GM13977 (cell line): ENCODE measurements around the gene CFAP97D1.

ENCODE experiments used
- DNase-seq: peaks from one replicate; pipeline ENCODE4 v3.0.0; 2012; ENCODE audit warnings: low spot score
- CTCF ChIP-seq: IDR thresholded peaks from 2 replicates; pipeline ENCODE4 v1.5.1; 2012; ENCODE audit warnings: mild to moderate bottlenecking, control low read depth; ENCODE audit not compliant: insufficient read depth; ENCODE audit errors: extremely low read depth, missing control alignments
- in situ Hi-C: fragments of 300-500 bp; cut with MboI; formaldehyde crosslinking; loops from one replicate; pipeline ENCODE4 v1.12.0; 2022; ENCODE audit warnings: low sequenced_read_pairs, low pct_unique_long_range_greater_than_20kb, mixed read lengths, inconsistent platforms; ENCODE audit not compliant: unreplicated experiment

CFAP97D1 gene

GRCh38 chr17:43770957-43771356 is 9.3 kb upstream of the CFAP97D1 start:
- in situ Hi-C loops: no loop called here

DNA sequence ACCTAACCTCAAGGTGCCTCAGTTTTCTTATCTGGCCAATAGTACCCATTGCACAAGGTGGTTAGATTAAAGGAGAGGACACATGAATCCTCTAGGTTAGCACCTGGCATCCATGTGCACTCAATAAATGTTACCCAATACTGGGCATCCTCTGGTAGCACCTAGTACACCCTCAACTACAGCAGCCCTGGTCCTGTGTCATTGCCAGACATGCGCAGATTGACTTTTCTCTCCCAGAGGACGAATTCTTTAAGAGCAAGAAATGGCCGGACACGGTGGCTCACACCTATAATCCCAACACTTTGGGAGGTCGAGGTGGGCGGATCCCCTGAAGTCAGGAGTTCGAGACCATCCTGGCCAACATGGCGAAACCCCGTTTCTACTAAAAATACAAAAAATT is 8.8 kb upstream of the CFAP97D1 start:
- no peak for TF ChIP-seq CTCF
- in situ Hi-C loops: no loop called here
- no peak for DNase-seq

More at GRCh38 chr17:43770957-43771356, 9.3 kb upstream of the CFAP97D1 start:
- DNase-seq: no peak
- no peak for TF ChIP-seq CTCF

DNA sequence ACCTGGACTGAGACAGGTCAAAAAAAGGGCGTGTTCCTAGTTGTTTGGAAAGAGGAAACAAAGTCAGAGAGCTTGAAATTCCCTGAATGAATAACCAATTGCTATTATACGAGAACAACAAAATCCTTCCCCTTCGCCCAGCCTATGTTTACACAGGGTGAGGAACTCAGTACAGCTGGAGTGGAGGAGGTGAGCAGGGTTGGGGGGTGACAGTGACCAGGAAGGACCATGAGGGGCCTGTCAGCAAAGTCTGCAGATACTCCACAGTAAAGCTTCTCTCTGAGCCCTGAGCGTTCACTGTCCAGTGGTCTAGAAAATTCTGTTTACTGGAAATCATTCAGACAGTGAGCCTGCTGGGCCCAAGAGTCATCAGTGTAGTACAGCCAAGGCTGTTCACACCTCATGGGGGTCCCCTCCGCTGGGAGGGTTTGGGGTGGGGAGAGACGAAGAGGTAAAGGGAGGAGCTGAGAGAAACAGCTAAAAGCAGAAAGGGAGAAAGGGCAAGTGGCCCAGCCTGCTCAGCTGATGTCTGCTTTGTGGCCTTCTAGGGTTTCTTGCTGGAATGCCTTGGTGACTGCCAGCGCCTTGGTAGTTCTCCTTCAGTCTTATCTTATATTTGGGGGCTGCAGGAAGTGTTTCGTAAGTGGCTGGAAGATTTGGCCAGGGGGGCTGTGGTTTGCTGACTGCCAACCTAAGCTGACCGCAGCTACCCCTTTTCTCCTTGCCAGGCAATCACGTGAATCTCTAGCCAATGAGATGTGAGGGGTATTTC is 7.2 kb upstream of the CFAP97D1 start:
- no peak for DNase-seq
- no peak for TF ChIP-seq CTCF
- in situ Hi-C loops: no loop called here

DNA sequence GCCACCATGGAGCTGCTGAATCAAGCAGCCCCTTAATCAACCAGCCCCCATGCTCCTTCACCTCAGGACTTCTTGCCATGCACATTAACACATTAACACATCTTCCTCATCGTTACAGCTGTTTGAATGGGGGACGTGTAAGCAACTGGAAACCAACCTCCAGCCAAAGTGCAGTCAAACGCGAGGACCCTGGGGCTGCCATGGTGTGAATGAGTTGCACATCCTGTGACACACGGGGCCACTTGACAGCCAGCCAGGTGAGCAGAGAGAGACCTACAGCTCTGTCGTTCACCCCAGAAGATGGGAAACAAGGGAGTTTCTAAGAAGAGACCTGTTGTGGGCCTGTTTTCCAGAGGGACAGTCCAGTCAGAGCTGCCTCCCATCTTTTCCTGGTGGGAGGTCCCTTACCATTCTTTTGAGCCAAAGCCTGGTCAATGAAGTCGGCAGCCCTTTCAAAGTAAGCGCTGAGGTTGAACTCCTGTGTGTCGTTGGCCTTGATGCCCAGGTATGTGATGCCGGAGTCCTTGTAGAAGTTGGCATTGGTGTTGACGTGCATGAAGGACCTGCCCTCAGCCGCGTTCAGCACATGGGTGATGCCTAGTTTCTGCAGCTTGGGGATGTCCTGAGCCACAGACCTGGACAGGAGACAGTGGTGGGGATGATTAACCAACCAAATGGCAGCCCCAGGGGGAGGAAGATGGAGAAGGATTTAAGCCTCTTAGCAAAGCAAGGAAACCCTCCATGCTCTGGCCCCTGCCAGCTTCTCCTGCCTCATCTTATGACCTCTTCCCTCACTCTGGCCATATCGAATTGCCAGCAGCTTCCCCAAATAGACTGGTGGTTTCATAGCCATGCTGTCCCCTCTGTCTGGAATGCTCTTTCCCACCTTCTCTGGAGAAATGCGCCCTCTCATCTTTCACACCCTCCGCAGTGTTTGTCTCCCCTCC is 5.7 kb upstream of the CFAP97D1 start:
- in situ Hi-C loops: no loop called here
- no peak for DNase-seq

DNA sequence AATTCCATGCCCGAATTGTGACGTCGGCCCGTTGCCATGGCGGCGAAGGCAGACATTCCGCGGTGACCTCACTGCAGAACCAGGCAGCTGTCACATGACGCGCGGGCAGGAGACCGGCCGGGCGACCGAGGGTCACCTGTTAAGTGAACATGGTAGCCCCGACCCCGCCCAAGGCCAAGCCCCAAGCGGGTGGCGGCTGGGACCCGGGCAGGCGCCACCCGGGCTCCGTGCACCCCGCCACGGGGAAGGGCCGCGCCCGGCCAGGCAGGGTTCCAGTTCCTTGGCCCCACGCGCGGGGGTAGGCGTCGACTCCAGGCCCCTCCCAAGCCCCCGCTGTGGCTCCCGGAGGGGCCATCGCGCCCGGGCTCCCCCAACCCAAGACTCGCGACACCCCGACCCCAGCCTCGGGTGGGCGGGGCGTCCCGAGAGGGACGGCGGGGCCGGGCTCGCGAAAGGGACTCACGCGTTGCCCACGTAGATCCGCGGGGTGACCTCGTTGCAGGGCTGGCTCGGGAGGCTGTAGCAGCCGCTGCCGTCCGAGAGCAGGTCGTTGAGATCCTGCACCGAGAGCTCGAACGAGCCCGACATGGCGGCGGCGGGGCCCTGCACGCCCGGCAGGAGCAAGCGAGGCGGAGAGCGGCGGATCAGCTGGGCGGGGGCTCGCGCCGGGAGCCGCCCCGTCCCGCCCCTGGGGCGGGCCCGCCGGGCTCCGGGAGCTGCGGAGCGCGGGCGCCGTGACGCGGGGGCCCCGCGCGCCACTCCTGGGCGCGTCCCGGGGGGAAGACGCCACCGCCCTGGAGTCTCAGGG is 1.7 kb upstream of the CFAP97D1 start, which contains the start of gene DUSP3:
Gene DUSP3 (minus strand): TSS at position 641 of the 808 bp plus-strand sequence. CDS start 53 bp downstream, at position 588.
- TF ChIP-seq CTCF: no peak
- DNase-seq: peak; percentile 96
- in situ Hi-C loops: no loop called here

More for the DNA sequence above, 5.7 kb upstream of the CFAP97D1 start:
- TF ChIP-seq CTCF: no peak
